ENCODE measurements around the gene REXO2. TPM values are rescaled to one million over a fixed set of nuclear protein-coding genes. Genes with fewer than 3 reads are reported as not detected.

The REXO2 gene
- 84.9 and 166 TPM in 2 replicates for total RNA-seq (ENCODE audit: low replicate concordance)
- long read RNA-seq, transcript REXO2-220 (7 exons, 1,158 nt), result major isoform, 136 of 165 reads
- long read RNA-seq, transcript REXO2-214 (2 exons, 552 nt), result minor isoform, 7 of 165 reads
- long read RNA-seq, partial matches to known transcripts, result 5 of 165 reads
- long read RNA-seq, other reads (novel, unspliced or antisense), result 12 of 165 reads

DNA sequence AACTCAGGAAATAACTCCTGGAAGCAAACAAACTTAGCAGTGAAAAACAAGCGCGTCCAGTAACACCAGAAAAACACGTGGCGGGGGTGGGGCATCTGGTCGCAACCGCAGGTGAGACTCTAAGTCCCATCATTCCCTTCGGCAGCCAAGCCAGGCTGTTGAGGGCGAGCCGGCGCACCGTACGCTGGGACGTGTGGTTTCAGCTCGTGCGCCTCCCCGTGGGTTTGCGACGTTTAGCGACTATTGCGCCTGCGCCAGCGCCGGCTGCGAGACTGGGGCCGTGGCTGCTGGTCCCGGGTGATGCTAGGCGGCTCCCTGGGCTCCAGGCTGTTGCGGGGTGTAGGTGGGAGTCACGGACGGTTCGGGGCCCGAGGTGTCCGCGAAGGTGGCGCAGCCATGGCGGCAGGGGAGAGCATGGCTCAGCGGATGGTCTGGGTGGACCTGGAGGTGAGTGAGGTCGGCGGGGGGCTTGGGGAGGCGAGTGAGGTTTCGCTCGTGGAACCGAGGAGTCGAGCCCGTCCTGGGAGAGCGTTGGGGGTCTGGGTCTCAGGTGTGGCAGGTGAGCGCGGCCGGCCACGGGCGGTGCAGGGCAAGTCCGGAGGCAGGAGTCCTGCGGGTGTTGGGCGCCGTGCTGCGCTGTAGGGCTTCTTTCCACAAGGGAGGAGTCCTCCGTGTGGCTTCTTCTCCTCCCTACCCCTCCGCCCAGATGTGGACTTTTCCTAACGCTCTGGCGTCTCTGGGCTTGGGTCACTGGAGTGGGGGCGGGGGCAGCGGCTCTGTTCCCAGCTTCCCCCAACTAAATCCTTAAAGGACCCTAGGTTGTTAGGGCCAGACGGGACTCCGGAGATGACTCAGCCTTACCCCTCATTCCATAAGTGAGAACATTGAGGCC lies at the start of gene REXO2:
Gene REXO2 (plus strand): TSS at position 239 of the 892 bp plus-strand sequence. CDS start 62 bp downstream, at position 301.
- H3K27ac Mint-ChIP-seq, result peak within 1 kb of the TSS; percentile 98
- H3K4me1 Mint-ChIP-seq (ENCODE audit: unreplicated experiment), result peaks cover 46% of the 10 kb centered on the region
- H3K4me3 Mint-ChIP-seq, result peak within 1 kb of the TSS; percentile 90
- H3K36me3 Mint-ChIP-seq, result peaks cover 19% of the 10 kb centered on the region
- TF ChIP-seq, protein P1, sequence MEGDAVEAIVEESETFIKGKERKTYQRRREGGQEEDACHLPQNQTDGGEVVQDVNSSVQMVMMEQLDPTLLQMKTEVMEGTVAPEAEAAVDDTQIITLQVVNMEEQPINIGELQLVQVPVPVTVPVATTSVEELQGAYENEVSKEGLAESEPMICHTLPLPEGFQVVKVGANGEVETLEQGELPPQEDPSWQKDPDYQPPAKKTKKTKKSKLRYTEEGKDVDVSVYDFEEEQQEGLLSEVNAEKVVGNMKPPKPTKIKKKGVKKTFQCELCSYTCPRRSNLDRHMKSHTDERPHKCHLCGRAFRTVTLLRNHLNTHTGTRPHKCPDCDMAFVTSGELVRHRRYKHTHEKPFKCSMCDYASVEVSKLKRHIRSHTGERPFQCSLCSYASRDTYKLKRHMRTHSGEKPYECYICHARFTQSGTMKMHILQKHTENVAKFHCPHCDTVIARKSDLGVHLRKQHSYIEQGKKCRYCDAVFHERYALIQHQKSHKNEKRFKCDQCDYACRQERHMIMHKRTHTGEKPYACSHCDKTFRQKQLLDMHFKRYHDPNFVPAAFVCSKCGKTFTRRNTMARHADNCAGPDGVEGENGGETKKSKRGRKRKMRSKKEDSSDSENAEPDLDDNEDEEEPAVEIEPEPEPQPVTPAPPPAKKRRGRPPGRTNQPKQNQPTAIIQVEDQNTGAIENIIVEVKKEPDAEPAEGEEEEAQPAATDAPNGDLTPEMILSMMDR (conservative IDR thresholded peaks at IDR 0.05), result peak; percentile 34
- peak; percentile 94 for DNase-seq (ENCODE audit: extremely low spot score, unreplicated experiment)
- no peaks in the 10 kb centered on the region for H3K9me3 Mint-ChIP-seq
- H3K27me3 Mint-ChIP-seq, result no peaks in the 10 kb centered on the region

DNA sequence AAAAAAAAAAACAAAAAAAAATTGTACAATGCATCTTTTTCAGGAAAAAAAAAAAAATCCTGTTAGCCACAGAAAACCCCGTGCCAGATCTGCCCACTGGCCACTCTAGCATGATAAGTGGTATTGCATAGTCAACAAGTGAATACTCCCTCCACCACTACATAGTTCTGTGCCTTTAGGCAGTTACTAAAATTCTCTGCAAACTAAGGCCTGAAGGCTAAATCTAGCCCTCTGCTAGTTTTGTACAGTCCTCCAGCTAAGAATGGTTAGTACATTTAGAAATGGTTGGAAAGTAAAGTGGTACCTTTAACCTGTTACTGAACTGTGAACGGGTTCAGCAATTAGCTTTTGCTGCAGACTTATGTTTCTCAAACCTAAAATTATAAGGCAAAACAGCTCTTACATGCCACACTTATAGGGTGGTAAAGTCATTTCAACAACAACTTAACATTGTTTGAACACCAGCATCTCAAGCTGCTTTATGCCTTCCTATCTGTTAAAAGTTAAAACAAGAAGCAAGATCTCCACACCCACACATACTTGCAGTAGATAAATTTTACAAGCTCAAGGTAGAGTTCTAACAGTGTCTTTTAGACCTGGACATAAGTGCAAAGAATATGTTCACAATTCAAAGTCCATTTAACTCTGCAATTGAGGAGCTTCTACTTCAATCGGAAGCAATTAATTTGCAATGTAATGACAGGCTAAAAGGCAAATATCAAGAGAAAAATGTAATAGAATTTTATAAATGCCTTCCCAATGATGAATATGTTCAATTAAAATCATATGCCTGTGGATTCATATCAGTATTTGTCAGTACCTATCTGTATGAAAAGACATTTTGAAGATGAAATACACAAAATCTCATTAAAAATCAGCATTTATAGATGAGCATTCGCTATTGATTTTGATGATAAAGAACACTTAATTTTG lies 46.3 kb upstream of the REXO2 start:
- H3K27ac Mint-ChIP-seq, result no peak overlapping the region
- no peaks in the 10 kb centered on the region for H3K9me3 Mint-ChIP-seq
- no peak for DNase-seq (ENCODE audit: extremely low spot score, unreplicated experiment)
- peaks cover 5% of the 10 kb centered on the region for H3K4me1 Mint-ChIP-seq (ENCODE audit: unreplicated experiment)
- TF ChIP-seq, protein P1 (conservative IDR thresholded peaks at IDR 0.05), result no peak
- H3K36me3 Mint-ChIP-seq, result no peaks in the 10 kb centered on the region
- no peaks in the 10 kb centered on the region for H3K27me3 Mint-ChIP-seq
- H3K4me3 Mint-ChIP-seq, result no peak overlapping the region

DNA sequence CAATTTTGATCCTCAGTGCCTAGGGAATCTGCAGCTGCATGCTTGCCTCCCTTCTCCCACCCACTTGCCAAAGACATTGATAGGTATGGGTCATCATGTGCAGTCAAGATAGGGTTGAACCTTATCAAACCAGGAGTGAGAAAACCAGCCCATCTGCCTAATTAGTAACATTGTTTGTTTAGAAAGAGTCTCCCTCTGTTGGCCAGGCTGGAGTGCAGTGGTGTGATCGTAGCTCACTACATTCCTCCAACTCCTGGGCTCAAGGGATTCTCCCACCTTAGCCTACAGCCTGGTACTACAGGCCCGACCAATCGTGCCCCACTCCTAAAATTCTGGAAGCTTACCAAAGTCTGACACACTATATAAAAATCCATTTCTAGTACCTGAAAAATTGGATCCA lies 43.5 kb upstream of the REXO2 start:
- Mint-ChIP-seq H3K27ac (peak overlapping the region; percentile 48), H3K4me3 (no peak overlapping the region), H3K36me3 (no peaks in the 10 kb centered on the region), H3K4me1 (ENCODE audit: unreplicated experiment) (peaks cover 12% of the 10 kb centered on the region), H3K9me3 (no peaks in the 10 kb centered on the region), H3K27me3 (no peaks in the 10 kb centered on the region)
- TF ChIP-seq, protein P1 (conservative IDR thresholded peaks at IDR 0.05), result no peak
- DNase-seq (ENCODE audit: extremely low spot score, unreplicated experiment), result no peak

DNA sequence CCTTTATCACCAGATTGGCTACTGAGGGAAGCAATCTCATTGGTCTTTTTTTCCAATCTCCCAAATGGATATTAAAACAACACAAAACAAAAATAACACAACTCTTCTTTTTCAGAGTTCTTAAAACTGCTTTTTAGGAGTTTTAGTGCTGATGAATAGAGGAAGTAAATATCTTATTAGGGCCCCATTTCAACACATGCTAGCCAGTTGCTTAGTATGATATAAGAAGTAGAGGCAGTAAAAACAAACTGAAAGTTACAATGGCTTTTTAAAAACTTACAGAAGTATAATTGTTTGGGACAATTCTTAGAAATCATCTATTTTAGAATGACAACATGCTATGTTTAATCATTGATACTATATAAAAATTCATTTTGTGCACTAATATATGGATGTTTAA lies 42.4 kb upstream of the REXO2 start:
- no peak overlapping the region for H3K27ac Mint-ChIP-seq

More for the DNA sequence above, 42.4 kb upstream of the REXO2 start:
- TF ChIP-seq, protein P1 (conservative IDR thresholded peaks at IDR 0.05), result no peak
- DNase-seq (ENCODE audit: extremely low spot score, unreplicated experiment), result no peak
- H3K27me3 Mint-ChIP-seq, result no peaks in the 10 kb centered on the region
- H3K36me3 Mint-ChIP-seq, result peaks cover 1% of the 10 kb centered on the region
- H3K4me1 Mint-ChIP-seq (ENCODE audit: unreplicated experiment), result peaks cover 13% of the 10 kb centered on the region
- H3K9me3 Mint-ChIP-seq, result no peaks in the 10 kb centered on the region
- no peak overlapping the region for H3K4me3 Mint-ChIP-seq
